Karpas-422 (cell line): Measurements from ENCODE around the gene HOXA2. TPM values are rescaled to one million over a fixed set of nuclear protein-coding genes. Genes with fewer than 3 reads are reported as not detected.

Source experiments
- DNase-seq: peaks from one replicate; pipeline ENCODE4 v3.0.0-alpha.2; 2015
- H2AFZ ChIP-seq: fragments of 200-600 bp; sonication (generic); 2 replicates; pipeline ENCODE4 v1.6.1; 2014; ENCODE audit warnings: antibody characterized with exemption, low read length, mixed read lengths
- H3K27ac ChIP-seq: fragments of 200-600 bp; sonication (generic); 2 replicates; pipeline ENCODE4 v1.5.1; 2014; ENCODE audit warnings: mild to moderate bottlenecking, low read length, moderate library complexity
- H3K27me3 ChIP-seq: fragments of 200-600 bp; sonication (generic); 2 replicates; pipeline ENCODE4 v1.6.1; 2014; ENCODE audit warnings: low read length, mixed read lengths
- H3K36me3 ChIP-seq: fragments of 200-600 bp; sonication (generic); 2 replicates; pipeline ENCODE4 v1.6.1; 2014; ENCODE audit warnings: low read length, mixed read lengths; ENCODE audit not compliant: insufficient read depth
- H3K4me1 ChIP-seq: fragments of 200-600 bp; sonication (generic); 2 replicates; pipeline ENCODE4 v1.6.1; 2014; ENCODE audit warnings: mild to moderate bottlenecking, low read length, mixed read lengths
- H3K4me2 ChIP-seq: fragments of 200-600 bp; sonication (generic); 2 replicates; pipeline ENCODE4 v1.6.1; 2014; ENCODE audit warnings: low read length, low read depth, mild to moderate bottlenecking; ENCODE audit not compliant: poor library complexity, severe bottlenecking
- H3K4me3 ChIP-seq: fragments of 200-600 bp; sonication (generic); 2 replicates; pipeline ENCODE4 v1.5.1; 2014; ENCODE audit warnings: mild to moderate bottlenecking, antibody characterized with exemption, low read length, mixed read lengths
- H3K79me2 ChIP-seq: fragments of 200-600 bp; sonication (generic); 2 replicates; pipeline ENCODE4 v1.6.1; 2014; ENCODE audit warnings: mild to moderate bottlenecking, low read length, mixed read lengths
- H3K9ac ChIP-seq: fragments of 200-600 bp; sonication (generic); 2 replicates; pipeline ENCODE4 v1.6.0; 2014; ENCODE audit warnings: low read length
- H3K9me2 ChIP-seq: fragments of 200-600 bp; sonication (generic), shearing (Covaris generic); replicated peaks from 2 replicates; pipeline ENCODE4 v1.6.0; 2014; ENCODE audit warnings: mild to moderate bottlenecking, low read length, moderate library complexity; ENCODE audit not compliant: insufficient read depth
- H3K9me3 ChIP-seq: fragments of 300-700, 200-600 bp; sonication (generic); 2 replicates; pipeline ENCODE4 v1.6.1; 2014; ENCODE audit warnings: low read length, mixed read lengths
- H4K20me1 ChIP-seq: fragments of 200-600 bp; sonication (generic); 2 replicates; pipeline ENCODE4 v1.6.1; 2014; ENCODE audit warnings: mild to moderate bottlenecking, antibody characterized with exemption, low read length, low read depth; ENCODE audit not compliant: insufficient read depth
- total RNA-seq: library from RNA; depleted of rRNA; stranded (reverse); fragments of >200 nt; shearing (Covaris generic); gene quantifications from 2 replicates; pipeline ENCODE4 v1.2.3, GENCODE V29; 2014; ENCODE audit warnings: low replicate concordance

Gene HOXA2
- total RNA-seq, 1 experiment from 2014 or later = 0.41 TPM

DNA sequence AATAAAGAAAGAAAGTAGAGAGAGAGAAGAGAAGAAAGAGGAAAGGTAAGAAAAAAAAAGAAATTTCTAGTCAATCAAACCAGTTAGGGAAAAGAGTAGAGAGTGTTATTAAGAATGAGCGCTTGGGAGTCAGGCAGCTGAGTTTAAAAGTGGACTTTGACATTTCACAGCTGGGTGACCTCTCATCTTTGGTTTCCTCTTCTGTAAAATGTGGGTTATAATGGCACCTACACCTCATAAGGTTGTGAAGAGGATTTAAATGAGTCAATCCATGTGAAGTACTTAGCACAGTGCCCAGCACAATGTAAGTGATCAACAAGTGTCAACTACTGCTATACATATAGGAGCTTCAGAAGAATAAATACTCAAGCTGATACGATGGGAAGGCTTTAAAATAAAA is 18.8 kb downstream of the HOXA2 start:
- no peak overlapping the region for H2AFZ ChIP-seq
- H3K4me1 ChIP-seq = no peaks in the 10 kb centered on the region
- H4K20me1 ChIP-seq = no peaks in the 10 kb centered on the region
- no peaks in the 10 kb centered on the region for H3K9me3 ChIP-seq
- no peaks in the 10 kb centered on the region for H3K36me3 ChIP-seq
- no peak for DNase-seq
- no peaks in the 10 kb centered on the region for H3K79me2 ChIP-seq
- no peaks in the 10 kb centered on the region for H3K27me3 ChIP-seq
- no peaks in the 10 kb centered on the region for H3K9me2 ChIP-seq
- H3K4me3 ChIP-seq = no peak overlapping the region
- H3K9ac ChIP-seq = no peak overlapping the region
- no peak overlapping the region for H3K27ac ChIP-seq
- H3K4me2 ChIP-seq = no peak overlapping the region

- Histone ChIP-seq H3K36me3 (no peaks in the 10 kb centered on the region), H3K4me1 (no peaks in the 10 kb centered on the region), H3K27ac (no peak overlapping the region), H3K9ac (no peak overlapping the region), H3K4me2 (no peak overlapping the region), H3K9me2 (no peaks in the 10 kb centered on the region), H3K9me3 (no peaks in the 10 kb centered on the region), H3K79me2 (no peaks in the 10 kb centered on the region), H4K20me1 (no peaks in the 10 kb centered on the region), H2AFZ (no peak overlapping the region), H3K27me3 (no peaks in the 10 kb centered on the region), H3K4me3 (no peak overlapping the region)
- DNase-seq = no peak
Observed at GRCh38 chr7:27082171-27082570, 20.3 kb downstream of the HOXA2 start.

DNA sequence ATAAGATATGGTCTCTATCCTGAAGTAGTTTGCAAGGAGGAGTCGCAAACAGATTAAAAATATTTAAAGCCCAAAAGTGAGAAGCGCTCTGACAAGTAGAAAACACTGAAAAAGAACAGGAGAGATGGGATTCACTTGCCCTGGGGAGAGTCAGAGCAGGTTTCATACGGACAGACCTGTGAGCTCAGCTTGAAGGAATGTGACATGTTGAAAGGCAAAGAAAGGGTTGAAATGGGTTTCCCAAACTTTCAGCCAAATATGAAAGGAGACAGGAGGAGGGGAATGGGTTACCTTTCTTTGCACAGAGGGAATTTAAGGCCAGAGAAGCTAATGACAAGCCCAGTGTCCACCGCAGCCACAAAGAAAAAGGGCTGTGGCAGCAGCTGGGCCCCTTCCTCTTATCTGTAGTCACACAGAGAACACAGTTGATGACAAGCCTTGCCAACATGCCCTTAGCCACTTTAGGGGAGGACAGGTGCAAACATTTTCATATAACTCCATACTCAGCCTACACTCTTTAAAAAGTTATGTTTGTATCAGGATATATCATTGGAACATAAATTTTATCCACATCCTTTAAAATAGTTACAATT is 21.5 kb downstream of the HOXA2 start:
- no peak for DNase-seq
- H3K27me3 ChIP-seq = no peaks in the 10 kb centered on the region
- H3K9ac ChIP-seq = no peak overlapping the region
- H3K9me2 ChIP-seq = no peaks in the 10 kb centered on the region
- no peak overlapping the region for H3K27ac ChIP-seq
- H3K4me3 ChIP-seq = no peak overlapping the region
- no peak overlapping the region for H2AFZ ChIP-seq
- no peaks in the 10 kb centered on the region for H4K20me1 ChIP-seq
- no peaks in the 10 kb centered on the region for H3K79me2 ChIP-seq
- no peaks in the 10 kb centered on the region for H3K36me3 ChIP-seq
- H3K4me2 ChIP-seq = no peak overlapping the region
- no peaks in the 10 kb centered on the region for H3K9me3 ChIP-seq
- H3K4me1 ChIP-seq = no peaks in the 10 kb centered on the region

DNA sequence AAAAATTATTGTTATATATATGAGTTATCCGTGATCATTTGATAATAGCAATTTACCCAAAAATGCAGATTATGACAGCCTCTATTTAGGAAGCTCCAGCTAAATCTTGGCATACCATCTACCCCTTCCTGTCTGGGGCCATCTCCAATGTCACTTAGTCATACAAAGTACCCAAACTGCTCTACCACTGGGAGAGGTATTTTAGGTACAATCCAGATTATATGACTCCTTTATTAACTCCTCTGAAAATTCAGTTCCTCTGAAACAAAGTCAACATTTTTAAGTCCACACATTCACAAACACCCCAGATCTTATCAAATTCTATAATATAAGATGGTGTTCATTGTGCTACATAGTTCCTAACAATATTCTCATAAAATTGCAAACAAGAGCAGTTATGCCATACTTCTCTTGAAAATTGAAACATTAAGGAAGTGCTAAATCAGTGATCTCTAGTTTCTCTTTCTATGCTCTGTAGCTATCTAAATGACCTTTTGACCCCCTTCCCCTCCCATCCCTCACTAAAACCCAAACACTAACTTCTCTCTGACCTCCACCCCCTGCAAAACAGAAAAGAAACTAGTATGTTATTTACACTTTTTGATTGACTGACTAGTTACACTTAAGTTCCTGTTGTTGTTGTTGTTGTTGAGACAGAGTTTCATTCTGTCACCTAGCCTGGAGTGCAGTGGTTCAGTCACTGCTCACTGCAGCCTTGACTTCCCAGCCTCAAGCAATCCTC is 23.1 kb downstream of the HOXA2 start:
- Histone ChIP-seq H3K79me2 (no peaks in the 10 kb centered on the region), H2AFZ (no peak overlapping the region), H3K4me1 (no peaks in the 10 kb centered on the region), H3K27ac (no peak overlapping the region), H3K9ac (no peak overlapping the region), H3K36me3 (no peaks in the 10 kb centered on the region), H4K20me1 (no peaks in the 10 kb centered on the region), H3K9me3 (no peaks in the 10 kb centered on the region), H3K27me3 (no peaks in the 10 kb centered on the region), H3K4me2 (no peak overlapping the region), H3K9me2 (no peaks in the 10 kb centered on the region), H3K4me3 (no peak overlapping the region)
- no peak for DNase-seq

DNA sequence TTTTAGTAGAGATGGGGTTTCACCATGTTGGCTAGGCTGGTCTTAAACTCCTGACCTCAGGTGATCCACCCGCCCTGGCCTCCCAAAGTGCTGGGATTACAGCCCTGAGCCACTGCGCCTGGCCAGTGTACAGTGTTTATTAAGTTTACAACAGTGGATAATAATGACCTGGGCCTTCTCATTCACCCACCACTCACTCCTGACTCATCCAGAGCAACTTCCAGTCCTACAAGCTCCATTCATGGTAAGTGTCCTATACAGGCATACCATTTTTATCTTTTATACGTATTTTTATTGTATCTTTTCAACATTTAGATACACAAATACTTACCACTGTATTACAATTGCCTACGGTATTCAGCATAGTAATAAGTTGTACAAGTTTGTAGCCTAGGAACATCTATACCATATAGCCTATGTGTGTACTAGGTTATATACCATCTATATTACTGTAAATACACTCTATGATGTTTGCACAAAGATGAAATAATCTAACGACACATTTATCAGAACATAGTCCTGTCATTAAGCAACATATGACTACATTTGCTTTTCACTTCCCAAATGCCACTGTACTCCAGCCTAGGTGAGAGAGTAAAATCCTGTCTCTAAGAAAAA is 23.8 kb downstream of the HOXA2 start:
- Histone ChIP-seq H3K9me2 (no peaks in the 10 kb centered on the region), H3K4me3 (no peak overlapping the region), H2AFZ (no peak overlapping the region), H3K36me3 (no peaks in the 10 kb centered on the region), H4K20me1 (no peaks in the 10 kb centered on the region), H3K79me2 (no peaks in the 10 kb centered on the region), H3K9me3 (no peaks in the 10 kb centered on the region), H3K4me1 (no peaks in the 10 kb centered on the region), H3K27me3 (no peaks in the 10 kb centered on the region), H3K27ac (no peak overlapping the region), H3K4me2 (no peak overlapping the region), H3K9ac (no peak overlapping the region)
- DNase-seq = no peak

DNA sequence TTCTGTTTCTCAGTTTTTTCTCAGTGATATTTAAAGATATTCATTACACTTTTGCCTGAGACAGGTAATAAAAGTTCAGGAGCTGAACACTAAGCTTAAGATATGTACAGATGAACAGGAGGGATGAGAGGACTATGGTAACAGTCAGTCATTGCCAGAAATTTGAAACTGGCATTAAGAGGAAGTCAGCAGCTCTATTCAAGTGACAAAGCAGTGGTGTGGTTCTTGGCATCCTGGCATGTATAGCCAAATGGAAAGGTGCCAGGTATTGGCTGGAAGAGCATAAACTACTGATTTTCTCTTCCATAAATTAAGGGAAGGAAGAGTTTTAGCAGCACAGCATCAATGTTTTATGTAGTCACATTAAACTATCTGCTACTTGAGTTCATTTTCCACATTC is 29.4 kb downstream of the HOXA2 start:
- no peak overlapping the region for H3K27ac ChIP-seq
- no peak for DNase-seq
- no peak overlapping the region for H2AFZ ChIP-seq
- H3K9me2 ChIP-seq = no peaks in the 10 kb centered on the region
- no peaks in the 10 kb centered on the region for H3K4me1 ChIP-seq
- no peak overlapping the region for H3K4me2 ChIP-seq
- H3K9me3 ChIP-seq = no peaks in the 10 kb centered on the region
- H3K36me3 ChIP-seq = no peaks in the 10 kb centered on the region
- no peaks in the 10 kb centered on the region for H4K20me1 ChIP-seq
- H3K4me3 ChIP-seq = no peak overlapping the region
- no peaks in the 10 kb centered on the region for H3K27me3 ChIP-seq
- H3K79me2 ChIP-seq = no peaks in the 10 kb centered on the region
- H3K9ac ChIP-seq = no peak overlapping the region

DNA sequence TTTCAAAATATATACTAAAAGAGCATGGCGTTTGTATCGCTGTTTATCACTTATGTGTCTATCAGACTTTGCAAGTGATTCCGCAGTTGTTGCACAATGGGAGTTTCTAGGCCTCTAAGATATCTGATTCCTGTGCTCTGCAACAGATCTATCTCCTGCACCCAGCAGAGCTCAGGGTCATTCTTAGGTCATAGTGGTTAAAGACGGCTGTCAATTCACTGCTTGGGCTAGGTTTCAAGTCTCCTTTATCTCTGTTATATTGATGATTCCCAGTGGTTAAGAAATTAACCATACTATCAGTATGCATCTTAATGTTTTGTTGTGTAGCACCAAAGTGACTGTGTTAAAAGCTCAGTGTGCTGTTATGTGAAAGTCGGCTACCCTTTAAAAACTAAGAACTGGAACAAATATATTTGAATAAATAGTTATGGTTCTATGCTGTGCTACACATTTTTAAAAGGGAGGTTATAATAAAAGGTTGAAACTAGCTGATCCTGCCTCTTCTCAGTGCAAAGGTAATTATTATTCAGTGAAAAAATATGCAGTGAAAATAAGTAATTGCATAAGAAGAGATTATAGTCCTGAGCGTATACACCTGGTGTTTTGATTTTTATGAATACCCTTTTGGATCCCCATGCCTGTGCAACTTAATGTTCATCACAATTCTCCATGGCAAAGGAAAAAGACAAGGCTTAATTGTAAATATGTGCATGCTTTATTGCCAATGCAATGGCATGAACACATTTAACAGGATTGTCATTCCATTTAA is 30.7 kb downstream of the HOXA2 start:
- Histone ChIP-seq H3K9ac (no peak overlapping the region), H3K9me3 (no peaks in the 10 kb centered on the region), H4K20me1 (no peaks in the 10 kb centered on the region), H3K4me2 (no peak overlapping the region), H2AFZ (no peak overlapping the region), H3K27me3 (no peaks in the 10 kb centered on the region), H3K36me3 (no peaks in the 10 kb centered on the region), H3K27ac (no peak overlapping the region), H3K9me2 (no peaks in the 10 kb centered on the region), H3K4me1 (no peaks in the 10 kb centered on the region), H3K4me3 (no peak overlapping the region), H3K79me2 (no peaks in the 10 kb centered on the region)
- DNase-seq = no peak

DNA sequence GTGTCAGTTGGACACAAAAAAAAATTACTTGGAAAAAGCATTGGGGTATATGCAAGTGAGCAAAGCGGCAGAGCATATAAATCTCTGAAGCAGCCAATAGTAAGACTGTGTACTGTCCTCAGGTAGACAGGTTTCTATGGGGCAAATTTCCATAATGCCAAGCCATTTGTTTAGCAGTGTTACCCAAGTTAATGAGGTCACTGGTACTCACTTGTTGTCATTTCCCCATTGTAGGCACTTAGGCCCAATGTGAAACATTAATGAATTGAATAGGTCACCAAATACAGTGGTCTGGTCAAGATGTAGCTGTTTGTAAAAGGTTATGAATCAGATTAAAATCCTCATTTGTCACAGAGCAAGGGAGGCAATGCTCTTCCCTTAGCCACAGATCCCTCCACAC is 34.2 kb downstream of the HOXA2 start:
- Histone ChIP-seq H3K27me3 (no peaks in the 10 kb centered on the region), H3K4me2 (no peak overlapping the region), H2AFZ (no peak overlapping the region), H3K79me2 (no peaks in the 10 kb centered on the region), H3K9me3 (no peaks in the 10 kb centered on the region), H3K27ac (no peak overlapping the region), H3K4me1 (no peaks in the 10 kb centered on the region), H4K20me1 (no peaks in the 10 kb centered on the region), H3K36me3 (no peaks in the 10 kb centered on the region), H3K9ac (no peak overlapping the region), H3K9me2 (no peaks in the 10 kb centered on the region), H3K4me3 (no peak overlapping the region)
- no peak for DNase-seq
